H9 (cell line): ENCODE measurements around the gene ANKFY1. TPM values are rescaled to one million over a fixed set of nuclear protein-coding genes. Genes with fewer than 3 reads are reported as not detected.

Experiments used
- DNase-seq: peaks from one replicate; pipeline ENCODE4 v3.0.0-alpha.2; 2017
- H2AFZ ChIP-seq: one replicate; pipeline ENCODE4 v1.6.1; 2013; ENCODE audit warnings: mild to moderate bottlenecking, low read length, control low read depth, moderate library complexity
- H2AK5ac ChIP-seq: 2 replicates; pipeline ENCODE4 v1.6.1; 2013; ENCODE audit warnings: low read length, control low read depth, mixed read lengths; ENCODE audit not compliant: insufficient read length
- H2BK120ac ChIP-seq: one replicate; pipeline ENCODE4 v1.6.1; 2013; ENCODE audit warnings: low read depth, mild to moderate bottlenecking, low read length, control low read depth, inconsistent platforms; ENCODE audit not compliant: poor library complexity, severe bottlenecking
- H2BK12ac ChIP-seq: 2 replicates; pipeline ENCODE4 v1.6.1; 2013; ENCODE audit warnings: low read length, control low read depth, mixed read lengths, low read depth; ENCODE audit not compliant: insufficient read length
- H2BK15ac ChIP-seq: 2 replicates; pipeline ENCODE4 v1.6.1; 2013; ENCODE audit warnings: low read depth, low read length, control low read depth
- H2BK20ac ChIP-seq: one replicate; pipeline ENCODE4 v1.6.1; 2013; ENCODE audit warnings: low read depth, mild to moderate bottlenecking, low read length, control low read depth, inconsistent platforms; ENCODE audit not compliant: poor library complexity, severe bottlenecking
- H2BK5ac ChIP-seq: 2 replicates; pipeline ENCODE4 v1.6.1; 2013; ENCODE audit warnings: low read length, control low read depth, mixed read lengths; ENCODE audit not compliant: insufficient read length
- H3K14ac ChIP-seq: 2 replicates; pipeline ENCODE4 v1.6.1; 2013; ENCODE audit warnings: low read length, control low read depth; ENCODE audit not compliant: insufficient read depth
- H3K18ac ChIP-seq: 2 replicates; pipeline ENCODE4 v1.6.1; 2013; ENCODE audit warnings: low read depth, mild to moderate bottlenecking, mixed read lengths, low read length, control low read depth; ENCODE audit not compliant: insufficient read length
- H3K23ac ChIP-seq: 2 replicates; pipeline ENCODE4 v1.6.1; 2013; ENCODE audit warnings: low read length, control low read depth, mixed read lengths, low read depth; ENCODE audit not compliant: insufficient read length
- H3K23me2 ChIP-seq: 2 replicates; pipeline ENCODE4 v1.6.1; 2013; ENCODE audit warnings: low read depth, mild to moderate bottlenecking, mixed read lengths, low read length, control low read depth; ENCODE audit not compliant: insufficient read length, poor library complexity, severe bottlenecking
- H3K27ac ChIP-seq: 2 replicates; pipeline ENCODE4 v1.5.1; 2013; ENCODE audit warnings: low read length, control low read depth, mixed read lengths, low read depth; ENCODE audit not compliant: insufficient read length
- H3K27me3 ChIP-seq: 2 replicates; pipeline ENCODE4 v1.6.1; 2013; ENCODE audit warnings: low read length, control low read depth, inconsistent platforms; ENCODE audit not compliant: insufficient read depth
- H3K4ac ChIP-seq: 2 replicates; pipeline ENCODE4 v1.6.1; 2013; ENCODE audit warnings: low read depth, mild to moderate bottlenecking, control low read depth, inconsistent platforms, low read length, moderate library complexity
- H3K4me1 ChIP-seq: 2 replicates; pipeline ENCODE4 v1.6.1; 2013; ENCODE audit warnings: low read length, control low read depth, inconsistent platforms; ENCODE audit not compliant: insufficient read depth
- H3K4me2 ChIP-seq: 2 replicates; pipeline ENCODE4 v1.6.1; 2013; ENCODE audit warnings: low read length, control low read depth, mixed read lengths; ENCODE audit not compliant: insufficient read length, insufficient read depth
- H3K56ac ChIP-seq: 2 replicates; pipeline ENCODE4 v1.6.1; 2013; ENCODE audit warnings: low read depth, mild to moderate bottlenecking, mixed read lengths, low read length, control low read depth; ENCODE audit not compliant: insufficient read length
- H3K79me1 ChIP-seq: 2 replicates; pipeline ENCODE4 v1.6.1; 2013; ENCODE audit warnings: low read depth, mild to moderate bottlenecking, moderate library complexity, low read length, control low read depth, inconsistent platforms; ENCODE audit not compliant: insufficient read depth, poor library complexity, severe bottlenecking
- H3K79me2 ChIP-seq: 2 replicates; pipeline ENCODE4 v1.6.1; 2013; ENCODE audit warnings: low read length, control low read depth, inconsistent platforms; ENCODE audit not compliant: insufficient read depth
- H3K9ac ChIP-seq: 2 replicates; pipeline ENCODE4 v1.6.1; 2013; ENCODE audit warnings: low read length, control low read depth, mixed read lengths; ENCODE audit not compliant: insufficient read length; ENCODE audit errors: extremely low read depth
- H3K9me3 ChIP-seq: one replicate; pipeline ENCODE4 v1.6.1; 2013; ENCODE audit warnings: low read depth, low read length, inconsistent platforms; ENCODE audit not compliant: control insufficient read depth
- H3T11ph ChIP-seq: one replicate; pipeline ENCODE4 v1.6.1; 2013; ENCODE audit warnings: mild to moderate bottlenecking, low read length, control low read depth, inconsistent platforms
- H4K20me1 ChIP-seq: one replicate; pipeline ENCODE4 v1.6.1; 2013; ENCODE audit not compliant: control insufficient read depth, insufficient read length, insufficient read depth
- H4K5ac ChIP-seq: 2 replicates; pipeline ENCODE4 v1.6.1; 2013; ENCODE audit warnings: low read depth, mild to moderate bottlenecking, mixed read lengths, low read length, control low read depth; ENCODE audit not compliant: insufficient read length
- H4K8ac ChIP-seq: replicated peaks from 2 replicates; pipeline ENCODE4 v1.6.1; 2013; ENCODE audit warnings: low read length, control low read depth, mixed read lengths, low read depth; ENCODE audit not compliant: insufficient read length
- H4K91ac ChIP-seq: 2 replicates; pipeline ENCODE4 v1.6.1; 2013; ENCODE audit warnings: low read depth, mild to moderate bottlenecking, moderate library complexity, mixed read lengths, low read length, control low read depth; ENCODE audit not compliant: insufficient read length
- H3K27ac Mint-ChIP-seq, 3 experiments: 2 replicates in 2 of 3; 3 replicates in 1 of 3; pipeline ENCODE4 v1.8.0; 2020 to 2021; ENCODE audit warnings: mixed read lengths in 3 of 3, mild to moderate bottlenecking in 1 of 3, moderate library complexity in 1 of 3
- H3K27me3 Mint-ChIP-seq: 2 replicates; pipeline ENCODE4 v1.8.0; 2021; ENCODE audit warnings: low read depth, mild to moderate bottlenecking, moderate library complexity, mixed read lengths
- H3K36me3 Mint-ChIP-seq, 3 experiments: 2 replicates in 2 of 3; 3 replicates in 1 of 3; pipeline ENCODE4 v1.8.0; 2020 to 2021; ENCODE audit warnings: low read depth in 3 of 3, mixed read lengths in 3 of 3; ENCODE audit not compliant: insufficient read depth in 1 of 3
- H3K4me1 Mint-ChIP-seq, 2 experiments: 2 replicates each; pipeline ENCODE4 v1.8.0; 2020; ENCODE audit warnings: mixed read lengths in 2 of 2
- H3K4me3 Mint-ChIP-seq, 2 experiments: 2 replicates in 1 of 2; 3 replicates in 1 of 2; pipeline ENCODE4 v1.8.0; 2020 to 2021; ENCODE audit warnings: mild to moderate bottlenecking in 2 of 2, mixed read lengths in 2 of 2, moderate library complexity in 1 of 2
- H3K9me3 Mint-ChIP-seq, 2 experiments: 2 replicates in 1 of 2; 3 replicates in 1 of 2; pipeline ENCODE4 v1.8.0; 2020; ENCODE audit warnings: mild to moderate bottlenecking in 2 of 2, mixed read lengths in 2 of 2, moderate library complexity in 1 of 2
- CTCF ChIP-seq: fragments of 200-600 bp; sonication (generic); conservative IDR thresholded peaks from 3 replicates; pipeline ENCODE4 v1.8.0; 2021; ENCODE audit warnings: antibody characterized with exemption, mild to moderate bottlenecking
- WGBS: extraction: QIAGEN DNeasy Blood & Tissue Kit; methylation state at CpG from one replicate; pipeline ENCODE4 v1.1.7; 2013; ENCODE audit warnings: missing lambda C conversion rate, low lambda C conversion rate, mixed read lengths; ENCODE audit not compliant: insufficient read length; ENCODE audit errors: extremely low coverage; 5-methylcytosine and 5-hydroxymethylcytosine counted together
- total RNA-seq: library from RNA; stranded (reverse); gene quantifications from 2 replicates; pipeline ENCODE4 v1.2.1, GENCODE V29; 2021

The ANKFY1 gene
- total RNA-seq, 1 experiment from 2014 or later: 51.9 TPM

- Histone ChIP-seq H2AFZ (no peak overlapping the region), H3K14ac (no peak overlapping the region), H3K27ac (no peak overlapping the region), H2BK120ac (no peak overlapping the region), H2BK12ac (no peak overlapping the region), H3T11ph (no peak overlapping the region), H3K79me1 (peaks cover 13% of the 10 kb centered on the region), H3K56ac (no peak overlapping the region), H2AK5ac (no peak overlapping the region), H2BK15ac (no peak overlapping the region), H4K8ac (no peak overlapping the region), H4K91ac (no peak overlapping the region), H3K18ac (no peak overlapping the region), H2BK5ac (no peak overlapping the region), H3K23me2 (no peaks in the 10 kb centered on the region), H3K4me1 (peaks cover 5% of the 10 kb centered on the region; the same call in 1 of the 2 replicates), H3K9me3 (no peaks in the 10 kb centered on the region), H3K27me3 (no peaks in the 10 kb centered on the region), H3K79me2 (peaks cover 13% of the 10 kb centered on the region; the same call in 1 of the 2 replicates), H3K4ac (no peak overlapping the region), H3K4me2 (no peak overlapping the region), H4K5ac (no peak overlapping the region), H3K23ac (no peak overlapping the region), H3K9ac (no peak overlapping the region), H2BK20ac (no peak overlapping the region), H4K20me1 (peaks cover 4% of the 10 kb centered on the region)
- peaks cover 4 to 12% (median 8%) of the 10 kb centered on the region in 3 experiments; a peak in 5 of 7 replicates for H3K36me3 Mint-ChIP-seq
- H3K9me3 Mint-ChIP-seq: no peaks in the 10 kb centered on the region
- H3K4me3 Mint-ChIP-seq: no peak overlapping the region
- no peak for DNase-seq
- no CpG with 5 or more reads among the region's 5 CpGs for WGBS
- no peak for TF ChIP-seq CTCF
- H3K4me1 Mint-ChIP-seq: peaks cover 20 to 23% of the 10 kb centered on the region in 2 experiments
- no peak overlapping the region for H3K27ac Mint-ChIP-seq
- H3K27me3 Mint-ChIP-seq: no peaks in the 10 kb centered on the region
These were observed 17.1 kb downstream of the ANKFY1 start for GRCh38 chr17:4246674-4247073.
